KMS-11 (cell line): ENCODE measurements around the gene IFNLR1.

ENCODE experiments used
- H2AFZ ChIP-seq: fragments of 200-600 bp; sonication (generic); 2 replicates; pipeline ENCODE4 v1.6.1; 2016; ENCODE audit warnings: antibody characterized with exemption, mixed run types, low read depth
- H3K27ac ChIP-seq: fragments of 200-600 bp; sonication (generic); 2 replicates; pipeline ENCODE4 v1.6.1; 2016; ENCODE audit warnings: mild to moderate bottlenecking, mixed run types
- H3K27me3 ChIP-seq: fragments of 200-600 bp; sonication (generic); 2 replicates; pipeline ENCODE4 v1.6.1; 2017; ENCODE audit warnings: mild to moderate bottlenecking, low read depth, mixed run types, moderate library complexity; ENCODE audit not compliant: insufficient read depth
- H3K36me3 ChIP-seq: fragments of 200-600 bp; sonication (generic); 2 replicates; pipeline ENCODE4 v1.6.1; 2017; ENCODE audit warnings: mild to moderate bottlenecking, mixed run types; ENCODE audit not compliant: insufficient read depth
- H3K4me1 ChIP-seq: fragments of 200-600 bp; sonication (generic); 2 replicates; pipeline ENCODE4 v1.6.1; 2016; ENCODE audit warnings: mild to moderate bottlenecking, low read depth, mixed run types; ENCODE audit not compliant: poor library complexity, severe bottlenecking
- H3K4me2 ChIP-seq: fragments of 200-600 bp; sonication (generic); 2 replicates; pipeline ENCODE4 v1.7.0; 2016; ENCODE audit warnings: mild to moderate bottlenecking, mixed run types
- H3K4me3 ChIP-seq: fragments of 200-600 bp; sonication (generic); IDR thresholded peaks from 2 replicates; pipeline ENCODE4 v1.6.1; 2017; ENCODE audit warnings: low read depth, low read length, mixed read lengths; ENCODE audit not compliant: insufficient read depth
- H3K79me2 ChIP-seq: fragments of 200-600 bp; sonication (generic); 2 replicates; pipeline ENCODE4 v1.6.1; 2016; ENCODE audit warnings: low read depth, mixed run types; ENCODE audit not compliant: insufficient read depth
- H3K9ac ChIP-seq: fragments of 200-600 bp; sonication (generic); 2 replicates; pipeline ENCODE4 v1.6.1; 2016; ENCODE audit warnings: mild to moderate bottlenecking, mixed run types
- H4K20me1 ChIP-seq: fragments of 200-600 bp; sonication (generic); 2 replicates; pipeline ENCODE4 v1.6.1; 2016; ENCODE audit warnings: mild to moderate bottlenecking, mixed run types; ENCODE audit not compliant: insufficient read depth
- TF ChIP-seq, protein P1 (sequence below): fragments of 200-600 bp; sonication (generic); conservative IDR thresholded peaks from 2 replicates; pipeline ENCODE4 v1.6.1; 2017; ENCODE audit warnings: low read depth, mild to moderate bottlenecking, antibody characterized with exemption, low read length, moderate library complexity, mixed read lengths

IFNLR1 gene

DNA sequence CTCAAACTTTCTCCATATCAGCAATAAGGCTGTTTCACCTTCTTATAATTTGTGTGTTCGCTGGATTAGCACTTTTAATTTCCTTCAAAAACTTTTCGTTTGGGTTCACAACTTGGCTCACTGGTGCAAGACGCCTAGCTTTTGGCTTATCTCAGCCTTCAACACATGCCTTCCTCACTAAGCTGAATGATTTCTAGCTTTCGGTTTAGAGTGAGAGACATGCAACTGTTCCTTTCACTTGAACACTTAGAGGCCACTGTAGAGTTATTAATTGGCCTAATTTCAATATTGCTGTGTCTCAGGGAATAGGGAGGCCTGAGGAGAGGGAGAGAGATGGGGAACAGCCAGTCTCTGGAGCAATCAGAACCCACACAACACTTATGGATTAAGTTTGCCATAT, 41.2 kb upstream of the IFNLR1 start:
- H2AFZ ChIP-seq: no peak overlapping the region
- no peaks in the 10 kb centered on the region for H4K20me1 ChIP-seq
- no peaks in the 10 kb centered on the region for H3K4me1 ChIP-seq
- TF ChIP-seq, protein P1, sequence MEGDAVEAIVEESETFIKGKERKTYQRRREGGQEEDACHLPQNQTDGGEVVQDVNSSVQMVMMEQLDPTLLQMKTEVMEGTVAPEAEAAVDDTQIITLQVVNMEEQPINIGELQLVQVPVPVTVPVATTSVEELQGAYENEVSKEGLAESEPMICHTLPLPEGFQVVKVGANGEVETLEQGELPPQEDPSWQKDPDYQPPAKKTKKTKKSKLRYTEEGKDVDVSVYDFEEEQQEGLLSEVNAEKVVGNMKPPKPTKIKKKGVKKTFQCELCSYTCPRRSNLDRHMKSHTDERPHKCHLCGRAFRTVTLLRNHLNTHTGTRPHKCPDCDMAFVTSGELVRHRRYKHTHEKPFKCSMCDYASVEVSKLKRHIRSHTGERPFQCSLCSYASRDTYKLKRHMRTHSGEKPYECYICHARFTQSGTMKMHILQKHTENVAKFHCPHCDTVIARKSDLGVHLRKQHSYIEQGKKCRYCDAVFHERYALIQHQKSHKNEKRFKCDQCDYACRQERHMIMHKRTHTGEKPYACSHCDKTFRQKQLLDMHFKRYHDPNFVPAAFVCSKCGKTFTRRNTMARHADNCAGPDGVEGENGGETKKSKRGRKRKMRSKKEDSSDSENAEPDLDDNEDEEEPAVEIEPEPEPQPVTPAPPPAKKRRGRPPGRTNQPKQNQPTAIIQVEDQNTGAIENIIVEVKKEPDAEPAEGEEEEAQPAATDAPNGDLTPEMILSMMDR: no peak
- no peak overlapping the region for H3K4me3 ChIP-seq
- H3K27ac ChIP-seq: no peak overlapping the region
- no peak overlapping the region for H3K9ac ChIP-seq
- no peaks in the 10 kb centered on the region for H3K27me3 ChIP-seq
- no peaks in the 10 kb centered on the region for H3K36me3 ChIP-seq
- H3K79me2 ChIP-seq: no peaks in the 10 kb centered on the region
- no peak overlapping the region for H3K4me2 ChIP-seq

DNA sequence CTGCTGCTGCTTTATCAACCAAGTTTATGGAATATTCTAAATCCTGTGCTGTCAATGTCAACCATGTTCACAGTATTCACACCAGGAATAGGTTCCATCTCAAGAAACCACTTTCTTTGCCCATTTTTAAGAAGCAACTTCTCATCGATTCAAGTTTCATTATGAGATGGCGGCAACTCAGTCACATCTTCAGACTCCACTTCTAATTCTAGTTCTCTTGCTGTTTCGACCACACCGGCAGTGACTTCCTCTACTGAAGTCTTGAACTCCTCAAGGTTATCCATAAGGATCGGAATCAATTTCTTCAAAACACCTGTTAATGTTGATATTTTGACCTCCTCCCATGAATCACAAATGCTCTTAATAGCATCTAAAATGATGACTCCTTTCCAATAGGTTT, 39.7 kb upstream of the IFNLR1 start:
- H3K4me1 ChIP-seq: no peaks in the 10 kb centered on the region
- no peaks in the 10 kb centered on the region for H4K20me1 ChIP-seq
- H3K27me3 ChIP-seq: no peaks in the 10 kb centered on the region
- no peaks in the 10 kb centered on the region for H3K79me2 ChIP-seq
- no peaks in the 10 kb centered on the region for H3K36me3 ChIP-seq
- H3K4me3 ChIP-seq: no peak overlapping the region
- H3K4me2 ChIP-seq: no peak overlapping the region
- H2AFZ ChIP-seq: no peak overlapping the region
- TF ChIP-seq, protein P1: no peak
- no peak overlapping the region for H3K27ac ChIP-seq
- no peak overlapping the region for H3K9ac ChIP-seq

DNA sequence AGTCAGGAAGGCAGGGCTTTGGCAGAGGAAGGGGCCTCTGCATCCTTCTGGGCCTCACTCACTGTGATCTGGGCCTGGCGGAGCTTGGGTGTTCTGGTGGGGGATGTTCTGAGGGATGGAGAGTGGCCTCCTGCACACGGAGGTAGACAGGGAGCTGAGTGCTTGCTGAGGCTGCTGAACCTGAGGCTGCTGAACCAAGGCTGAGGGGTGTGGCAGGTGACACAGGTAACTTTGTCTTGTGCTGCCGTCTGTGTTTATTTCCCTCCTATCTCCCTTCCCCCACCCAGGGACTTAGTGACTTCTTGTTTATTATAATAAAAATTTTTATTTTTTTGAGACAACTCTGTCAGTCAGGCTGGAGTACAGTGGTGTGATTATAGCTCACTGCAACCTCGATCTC, 37.7 kb upstream of the IFNLR1 start:
- Histone ChIP-seq H3K4me1 (no peaks in the 10 kb centered on the region), H2AFZ (no peak overlapping the region), H3K4me2 (no peak overlapping the region), H3K27ac (no peak overlapping the region), H3K36me3 (no peaks in the 10 kb centered on the region), H4K20me1 (no peaks in the 10 kb centered on the region), H3K27me3 (no peaks in the 10 kb centered on the region), H3K79me2 (no peaks in the 10 kb centered on the region), H3K4me3 (no peak overlapping the region), H3K9ac (no peak overlapping the region)
- TF ChIP-seq, protein P1: no peak

DNA sequence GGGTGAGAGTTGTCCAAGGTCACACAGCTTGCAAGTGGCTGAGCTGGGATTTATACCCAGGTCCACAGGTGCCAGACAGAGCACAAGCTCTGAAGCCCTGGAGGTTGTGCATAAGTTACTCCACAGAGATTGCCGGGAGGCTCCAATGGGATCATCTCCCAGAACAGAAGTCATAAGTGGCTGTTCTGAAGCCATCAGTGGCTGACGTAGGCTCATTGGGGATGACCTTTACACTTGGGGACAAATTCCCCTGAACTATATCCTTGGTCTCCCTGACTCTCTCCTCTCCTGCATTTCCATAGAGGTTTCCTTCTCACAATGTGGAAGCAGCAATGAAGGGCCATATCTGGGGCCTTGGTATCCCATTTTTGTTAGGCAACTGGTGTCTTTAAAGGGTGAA, 37.0 kb upstream of the IFNLR1 start:
- Histone ChIP-seq H3K36me3 (no peaks in the 10 kb centered on the region), H3K4me3 (no peak overlapping the region), H3K4me2 (no peak overlapping the region), H3K27ac (no peak overlapping the region), H4K20me1 (no peaks in the 10 kb centered on the region), H3K4me1 (no peaks in the 10 kb centered on the region), H2AFZ (no peak overlapping the region), H3K79me2 (no peaks in the 10 kb centered on the region), H3K27me3 (no peaks in the 10 kb centered on the region), H3K9ac (no peak overlapping the region)
- TF ChIP-seq, protein P1: no peak

DNA sequence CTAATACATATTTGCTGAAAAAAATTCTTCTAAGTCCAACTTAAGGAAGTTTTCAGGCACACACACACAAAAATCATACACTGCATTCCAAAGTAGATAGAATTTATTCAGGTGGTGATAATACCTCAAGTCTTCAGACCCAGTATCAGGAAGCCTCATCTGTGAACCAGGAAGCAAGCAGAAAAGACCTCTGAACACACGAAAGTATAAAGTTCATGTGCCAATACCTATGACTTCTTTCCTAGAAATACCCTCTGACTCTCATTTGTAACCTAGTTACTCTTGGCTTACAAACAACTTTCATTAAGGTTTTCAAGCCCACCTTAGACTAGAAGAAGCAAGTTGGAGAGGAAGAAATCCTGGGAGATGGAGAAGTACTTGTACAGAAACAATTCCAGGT, 35.7 kb upstream of the IFNLR1 start:
- H3K9ac ChIP-seq: no peak overlapping the region
- no peaks in the 10 kb centered on the region for H3K36me3 ChIP-seq
- TF ChIP-seq, protein P1: no peak
- no peak overlapping the region for H3K27ac ChIP-seq
- H2AFZ ChIP-seq: no peak overlapping the region
- H3K27me3 ChIP-seq: no peaks in the 10 kb centered on the region
- H3K4me1 ChIP-seq: no peaks in the 10 kb centered on the region
- no peaks in the 10 kb centered on the region for H4K20me1 ChIP-seq
- no peaks in the 10 kb centered on the region for H3K79me2 ChIP-seq
- no peak overlapping the region for H3K4me3 ChIP-seq
- no peak overlapping the region for H3K4me2 ChIP-seq
